ENCODE measurements around the gene BTRC. TPM values are rescaled to one million over a fixed set of nuclear protein-coding genes. Genes with fewer than 3 reads are reported as not detected.

Gene BTRC
- polyA plus RNA-seq, 1 experiment, result 23.2 TPM

DNA sequence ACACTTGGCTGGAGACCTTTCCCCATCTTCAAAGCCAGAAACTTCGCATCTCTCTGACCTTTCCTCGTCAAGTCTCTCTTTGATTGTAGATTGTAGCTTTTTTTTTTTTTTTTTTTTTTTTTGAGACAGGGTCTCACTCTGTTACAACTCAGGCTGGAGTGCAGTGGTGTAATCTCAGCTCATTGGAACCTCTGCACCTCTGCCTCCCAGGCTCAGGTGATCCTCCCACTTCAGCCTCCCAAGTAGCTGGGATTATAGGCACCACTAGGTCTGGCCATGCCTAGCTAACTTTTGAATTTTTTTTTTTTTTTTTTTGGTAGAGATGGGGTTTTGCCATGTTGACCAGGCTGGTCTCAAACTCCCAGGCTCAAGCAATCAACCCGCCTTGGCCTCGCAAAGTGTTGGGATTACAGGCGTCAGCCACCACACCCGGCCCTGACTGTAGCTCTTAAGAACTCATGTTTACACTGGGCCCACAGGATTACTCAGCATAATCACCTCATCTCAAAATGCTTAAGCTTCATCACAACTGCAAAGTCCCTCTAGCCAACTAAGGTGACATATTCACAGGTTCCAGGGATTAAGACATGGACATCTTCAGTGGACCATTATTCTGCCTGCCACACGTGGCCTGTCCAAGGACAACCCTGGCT is 222.4 kb downstream of the BTRC start:
- no peak for DNase-seq (ENCODE audit: low read depth, low spot score)
- Histone ChIP-seq H3K27ac (ENCODE audit: low read depth, low read length) (no peak overlapping the region), H3K27me3 (ENCODE audit: control insufficient read depth, insufficient read depth, low read length) (no peaks in the 10 kb centered on the region), H3K4me3 (ENCODE audit: low read depth, low read length) (no peak overlapping the region), H3K9me3 (ENCODE audit: control insufficient read depth, insufficient read depth, low read length) (peaks cover 8% of the 10 kb centered on the region)
- CTCF ChIA-PET, result interaction anchor here (0.5 to 1.8 kb wide), 4 partner anchors 10 to 442 kb away, joined by 4 to 11 read pairs (median 5); no protein-coding TSS in a partner anchor
- POLR2A ChIA-PET, result no interaction called here
- TF ChIP-seq, protein P1, sequence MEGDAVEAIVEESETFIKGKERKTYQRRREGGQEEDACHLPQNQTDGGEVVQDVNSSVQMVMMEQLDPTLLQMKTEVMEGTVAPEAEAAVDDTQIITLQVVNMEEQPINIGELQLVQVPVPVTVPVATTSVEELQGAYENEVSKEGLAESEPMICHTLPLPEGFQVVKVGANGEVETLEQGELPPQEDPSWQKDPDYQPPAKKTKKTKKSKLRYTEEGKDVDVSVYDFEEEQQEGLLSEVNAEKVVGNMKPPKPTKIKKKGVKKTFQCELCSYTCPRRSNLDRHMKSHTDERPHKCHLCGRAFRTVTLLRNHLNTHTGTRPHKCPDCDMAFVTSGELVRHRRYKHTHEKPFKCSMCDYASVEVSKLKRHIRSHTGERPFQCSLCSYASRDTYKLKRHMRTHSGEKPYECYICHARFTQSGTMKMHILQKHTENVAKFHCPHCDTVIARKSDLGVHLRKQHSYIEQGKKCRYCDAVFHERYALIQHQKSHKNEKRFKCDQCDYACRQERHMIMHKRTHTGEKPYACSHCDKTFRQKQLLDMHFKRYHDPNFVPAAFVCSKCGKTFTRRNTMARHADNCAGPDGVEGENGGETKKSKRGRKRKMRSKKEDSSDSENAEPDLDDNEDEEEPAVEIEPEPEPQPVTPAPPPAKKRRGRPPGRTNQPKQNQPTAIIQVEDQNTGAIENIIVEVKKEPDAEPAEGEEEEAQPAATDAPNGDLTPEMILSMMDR (IDR thresholded peaks at IDR 0.05; ENCODE audit: low read depth, low read length), result no peak

- ChIA-PET CTCF (interaction anchor here (1.8 kb wide), 1 partner anchor 363 kb away, joined by 11 read pairs; no protein-coding TSS in a partner anchor), POLR2A (no interaction called here)
- H3K4me3 ChIP-seq (ENCODE audit: low read depth, low read length), result no peak overlapping the region
- H3K27ac ChIP-seq (ENCODE audit: low read depth, low read length), result no peak overlapping the region
- DNase-seq (ENCODE audit: low read depth, low spot score), result no peak
- H3K9me3 ChIP-seq (ENCODE audit: control insufficient read depth, insufficient read depth, low read length), result peaks cover 7% of the 10 kb centered on the region
- TF ChIP-seq, protein P1 (IDR thresholded peaks at IDR 0.05; ENCODE audit: low read depth, low read length), result no peak
- H3K27me3 ChIP-seq (ENCODE audit: control insufficient read depth, insufficient read depth, low read length), result no peaks in the 10 kb centered on the region
Measured at GRCh38 chr10:101577121-101577871, 223.3 kb downstream of the BTRC start.

- ChIA-PET CTCF (interaction anchor here (1.3 kb wide), 1 partner anchor 364 kb away, joined by 7 read pairs; no protein-coding TSS in a partner anchor), POLR2A (interaction anchor here (1.5 kb wide), 1 partner anchor 10 kb away, joined by 5 read pairs; the partner anchor contains the start of genes DPCD and POLL)
Measured at GRCh38 chr10:101578192-101578591, 224.2 kb downstream of the BTRC start.

GRCh38 chr10:101578803-101579515 is 225.0 kb downstream of the BTRC start:
- ChIA-PET POLR2A (interaction anchor here (1.5 kb wide), 1 partner anchor 9 kb away, joined by 5 read pairs; the partner anchor contains the start of genes DPCD and POLL), CTCF (interaction anchor here (1.3 kb wide), 1 partner anchor 365 kb away, joined by 7 read pairs; no protein-coding TSS in a partner anchor)
- TF ChIP-seq, protein P1 (IDR thresholded peaks at IDR 0.05; ENCODE audit: low read depth, low read length), result no peak

More at GRCh38 chr10:101578192-101578591, 224.2 kb downstream of the BTRC start:
- no peaks in the 10 kb centered on the region; the same call in 1 of the 2 replicates for H3K9me3 ChIP-seq (ENCODE audit: control insufficient read depth, insufficient read depth, low read length)
- H3K27me3 ChIP-seq (ENCODE audit: control insufficient read depth, insufficient read depth, low read length), result no peaks in the 10 kb centered on the region
- no peak overlapping the region for H3K4me3 ChIP-seq (ENCODE audit: low read depth, low read length)
- TF ChIP-seq, protein P1 (IDR thresholded peaks at IDR 0.05; ENCODE audit: low read depth, low read length), result no peak
- no peak for DNase-seq (ENCODE audit: low read depth, low spot score)
- no peak overlapping the region for H3K27ac ChIP-seq (ENCODE audit: low read depth, low read length)

More at GRCh38 chr10:101578803-101579515, 225.0 kb downstream of the BTRC start:
- Histone ChIP-seq H3K4me3 (ENCODE audit: low read depth, low read length) (no peak overlapping the region), H3K27ac (ENCODE audit: low read depth, low read length) (no peak overlapping the region), H3K27me3 (ENCODE audit: control insufficient read depth, insufficient read depth, low read length) (no peaks in the 10 kb centered on the region), H3K9me3 (ENCODE audit: control insufficient read depth, insufficient read depth, low read length) (no peaks in the 10 kb centered on the region; the same call in 1 of the 2 replicates)
- no peak for DNase-seq (ENCODE audit: low read depth, low spot score)
